ENCODE measurements around the gene INPP5D. TPM values are rescaled to one million over a fixed set of nuclear protein-coding genes. Genes with fewer than 3 reads are reported as not detected.

The INPP5D gene
- total and polyA plus RNA-seq, 2 of the 13 experiments (the other 11 are each of a cell fraction or from before 2014, with no cell fraction given) = 16.7 to 18.0 TPM

GRCh38 chr2:233227346-233227978 lies 167.3 kb downstream of the INPP5D start (continued):
- no peak for TF ChIP-seq GABPB1 (CRISPR knock-in tag; IDR thresholded peaks at IDR 0.05)
- TF ChIP-seq TP53 (CRISPR knock-in tag; conservative IDR thresholded peaks at IDR 0.05) = no peak
- TF ChIP-seq HIVEP1 (CRISPR knock-in tag; IDR thresholded peaks at IDR 0.05) = no peak
- no peak for TF ChIP-seq ZBTB43 (CRISPR knock-in tag; conservative IDR thresholded peaks at IDR 0.05)

- intact Hi-C loops (cut with micrococcal nuclease; ENCODE audit: unreplicated experiment) (no loop called here), in situ Hi-C loops (cut with HindIII; ENCODE audit: extremely low pct_ligation_motif_present, low pct_unique_long_range_greater_than_20kb) (no loop called here)
- Histone ChIP-seq H3K27me3 (ENCODE audit: control insufficient read depth in 1 of 2, insufficient read depth in 2 of 2, low read length in 2 of 2) (no peaks in the 10 kb centered on the region), H3K9ac (ENCODE audit: insufficient read depth, low read depth, low read length) (no peak overlapping the region), H3K9me3 (ENCODE audit: low read length) (no peaks in the 10 kb centered on the region), H2AFZ (ENCODE audit: low read length) (no peak overlapping the region), H3K4me3 (replicated peaks in 1 of 3; ENCODE audit: insufficient read depth in 1 of 3, low read depth in 2 of 3, low read length in 3 of 3) (no peak overlapping the region), H3K27ac (ENCODE audit: extremely low read length, insufficient read depth, low read length) (no peak overlapping the region), H3K36me3 (replicated peaks in 1 of 2; ENCODE audit: control insufficient read depth in 1 of 2, insufficient read depth in 2 of 2, low read length in 2 of 2) (no peaks in the 10 kb centered on the region), H4K20me1 (ENCODE audit: insufficient read depth, low read length) (no peaks in the 10 kb centered on the region), H3K79me2 (ENCODE audit: insufficient read depth, low read length) (no peaks in the 10 kb centered on the region), H3K4me2 (ENCODE audit: low read depth, low read length) (no peak overlapping the region), H3K4me1 (ENCODE audit: insufficient read depth, low read length) (peaks cover 11% of the 10 kb centered on the region)
- DNase-seq (ENCODE audit: low spot score) (no peak), ATAC-seq (no peak), FAIRE-seq (no peak)
- 63% methylated on average over 3 of the region's 3 CpGs for WGBS (ENCODE audit: low lambda C conversion rate)
- POLR2A ChIA-PET = no interaction called here
- CTCF ChIA-PET (ENCODE audit: low intra/inter-chr PET ratio, low total read pairs) = no interaction called here
- TF ChIP-seq ZFAT (CRISPR knock-in tag; conservative IDR thresholded peaks at IDR 0.05) = no peak
- BruUV-seq (replicated peaks) = no TSS peak
These were observed 168.2 kb downstream of the INPP5D start for GRCh38 chr2:233228376-233228775.
